H7 (cell line): ENCODE results near the gene DMBT1. TPM values are rescaled to one million over a fixed set of nuclear protein-coding genes. Genes with fewer than 3 reads are reported as not detected.

Experiments used
- DNase-seq: peaks from one replicate; pipeline ENCODE4 v3.0.0; 2012
- H3K27me3 ChIP-seq: 2 replicates; pipeline ENCODE4 v1.6.0; 2011; ENCODE audit warnings: mild to moderate bottlenecking, low read length; ENCODE audit not compliant: control insufficient read depth, insufficient read depth
- H3K36me3 ChIP-seq: replicated peaks from 2 replicates; pipeline ENCODE4 v1.5.1; 2011; ENCODE audit warnings: low read length; ENCODE audit not compliant: control insufficient read depth, insufficient read depth
- H3K4me3 ChIP-seq: 2 replicates; pipeline ENCODE4 v1.5.1; 2011; ENCODE audit warnings: low read depth, mild to moderate bottlenecking, control low read depth, low read length, moderate library complexity; ENCODE audit not compliant: insufficient read depth
- total RNA-seq: library from RNA; depleted of rRNA; stranded (reverse); fragments of >200 nt; shearing (Covaris generic); gene quantifications from 2 replicates; pipeline ENCODE4 v1.2.3, GENCODE V29; 2014; rRNA removed

The DMBT1 gene
- total RNA-seq, 1 experiment from 2014 or later, result 0.10 TPM

DNA sequence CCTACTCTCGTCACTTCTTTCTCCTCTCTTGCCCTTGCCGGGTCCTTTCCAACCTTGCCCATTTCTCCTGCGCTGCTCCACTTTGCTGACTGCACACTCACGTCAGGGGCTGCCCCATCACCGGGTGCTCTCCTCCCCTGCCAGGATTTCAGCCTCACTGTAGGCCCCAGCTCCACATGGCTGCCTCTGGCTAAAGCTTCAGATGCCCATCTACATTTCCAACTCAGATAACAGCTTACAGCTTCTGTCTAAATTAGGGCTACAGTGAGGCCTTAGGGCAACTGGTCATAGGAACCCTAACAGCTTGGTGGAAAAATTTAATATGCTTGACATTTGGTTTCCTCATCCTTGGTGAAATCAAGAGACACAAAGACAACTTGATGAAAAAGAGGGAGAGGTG, 113.2 kb downstream of the DMBT1 start:
- Histone ChIP-seq H3K4me3 (no peak overlapping the region), H3K27me3 (no peaks in the 10 kb centered on the region; the same call in 1 of the 2 replicates), H3K36me3 (no peaks in the 10 kb centered on the region)
- no peak for DNase-seq

DNA sequence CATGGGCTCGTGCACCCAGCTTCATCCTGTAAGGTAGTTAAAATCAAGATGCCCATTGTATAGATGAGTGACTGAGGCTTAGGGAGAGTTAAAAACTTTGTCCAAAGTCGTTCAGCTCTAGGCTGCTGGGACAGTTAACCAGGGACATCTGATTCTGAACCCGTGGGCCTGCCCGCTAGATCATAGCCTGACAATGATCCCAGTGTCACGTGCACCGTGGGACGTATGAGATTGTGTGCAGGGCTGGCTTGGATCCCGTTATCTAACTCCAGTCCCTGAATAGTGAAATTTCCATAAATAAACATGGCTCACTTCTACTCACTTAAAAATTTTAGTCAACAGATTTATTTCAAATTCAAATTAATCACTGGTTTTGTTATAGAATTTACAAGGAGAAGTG, 114.2 kb downstream of the DMBT1 start:
- no peak for DNase-seq
- H3K36me3 ChIP-seq, result no peaks in the 10 kb centered on the region
- no peaks in the 10 kb centered on the region; the same call in 1 of the 2 replicates for H3K27me3 ChIP-seq
- no peak overlapping the region for H3K4me3 ChIP-seq

DNA sequence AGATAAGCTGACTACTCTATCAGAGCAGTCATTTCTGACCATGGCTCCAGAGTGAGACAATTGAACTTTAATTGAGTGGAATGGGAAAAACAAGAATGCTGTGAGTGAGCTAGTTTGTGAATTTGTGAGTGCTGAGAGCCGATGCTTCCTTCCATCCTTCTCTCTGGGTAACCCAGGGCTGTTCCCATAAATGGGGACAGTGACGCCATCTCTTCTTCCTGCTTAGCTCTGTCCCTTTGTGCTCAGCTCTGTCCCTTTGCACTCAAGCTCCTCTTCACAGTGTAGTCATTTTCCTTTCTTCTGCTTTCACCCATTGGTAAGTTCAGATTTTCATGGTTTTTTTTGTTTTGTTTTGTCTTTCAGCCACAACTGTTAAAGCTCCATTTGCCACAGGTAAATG, 114.7 kb downstream of the DMBT1 start:
- Histone ChIP-seq H3K27me3 (no peaks in the 10 kb centered on the region; the same call in 1 of the 2 replicates), H3K4me3 (no peak overlapping the region), H3K36me3 (no peaks in the 10 kb centered on the region)
- DNase-seq, result no peak

DNA sequence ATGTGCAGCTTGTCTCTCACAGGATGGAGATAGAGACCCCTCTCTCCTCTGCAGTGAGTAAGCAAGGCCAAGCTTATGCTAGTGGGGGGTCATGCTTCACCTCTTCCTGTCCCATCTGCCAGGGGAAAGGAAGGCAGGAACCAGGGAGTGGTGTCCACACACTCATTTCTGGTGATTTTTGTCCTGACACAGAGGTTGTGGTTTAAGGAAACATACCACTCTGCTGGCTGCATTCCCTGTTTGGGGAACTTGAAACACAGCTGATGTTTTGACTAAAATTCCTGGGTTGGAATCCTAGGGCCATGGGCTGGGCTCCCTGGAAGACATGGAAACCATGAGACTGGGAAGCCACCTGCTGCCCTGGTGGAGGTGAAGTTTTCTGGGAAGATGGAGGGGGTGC, 117.7 kb downstream of the DMBT1 start:
- DNase-seq, result no peak

DNA sequence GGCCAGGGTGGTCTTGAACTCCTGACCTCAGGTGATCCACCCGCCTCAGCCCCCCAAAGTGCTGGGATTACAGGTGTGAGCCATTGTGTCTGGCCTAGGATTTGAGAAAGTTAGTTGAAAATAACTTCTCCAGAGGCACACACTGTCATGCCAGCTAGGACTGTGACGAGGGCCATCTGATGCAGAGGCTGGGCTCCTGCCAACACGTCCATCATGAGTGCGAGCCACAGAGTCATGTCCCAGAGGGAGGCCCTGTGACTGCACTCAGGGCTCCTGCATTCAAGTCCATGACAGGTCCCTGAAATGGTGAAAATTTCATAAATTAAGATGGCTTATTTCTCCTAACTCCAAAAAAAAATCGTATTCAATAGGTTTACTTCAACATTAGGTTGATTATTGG, 122.0 kb downstream of the DMBT1 start:
- H3K27me3 ChIP-seq, result no peaks in the 10 kb centered on the region
- DNase-seq, result no peak

More for the DNA sequence above, 117.7 kb downstream of the DMBT1 start:
- Histone ChIP-seq H3K27me3 (no peaks in the 10 kb centered on the region), H3K36me3 (no peaks in the 10 kb centered on the region), H3K4me3 (no peak overlapping the region)

DNA sequence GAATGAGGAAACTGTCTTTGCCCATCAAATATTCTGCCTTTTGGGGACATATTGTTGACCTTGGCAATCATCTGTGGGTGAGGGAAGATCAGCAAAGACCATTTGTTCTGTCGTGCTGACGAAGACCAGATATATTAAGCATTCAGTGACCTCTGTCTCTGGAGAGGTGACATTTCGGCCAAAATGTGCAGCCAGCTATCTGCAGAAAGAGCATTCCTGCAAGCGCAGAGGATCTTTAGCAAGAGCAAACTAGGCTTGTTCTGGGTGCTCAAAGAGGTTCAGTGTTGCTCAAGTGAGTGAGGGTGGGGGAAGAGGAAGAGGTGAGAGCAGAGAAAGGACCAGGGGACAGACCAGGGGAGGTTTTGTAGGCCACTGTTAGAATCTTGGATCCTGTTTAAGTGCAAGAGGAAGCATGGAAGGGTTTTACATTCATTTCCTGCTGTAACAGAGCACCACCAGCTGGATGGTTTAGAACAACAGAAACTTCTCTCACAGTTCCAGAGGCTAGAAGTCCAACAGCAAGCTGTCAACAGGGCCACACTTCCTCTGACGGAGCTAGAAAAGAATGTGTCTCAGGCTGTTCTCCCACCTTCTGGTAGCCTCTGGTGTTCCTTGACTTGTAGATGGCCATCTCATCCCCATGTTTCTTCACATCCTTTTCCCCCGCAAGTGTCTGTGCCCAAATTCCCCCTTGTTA, 127.9 kb downstream of the DMBT1 start:
- Histone ChIP-seq H3K27me3 (no peaks in the 10 kb centered on the region; the same call in 1 of the 2 replicates), H3K36me3 (no peaks in the 10 kb centered on the region), H3K4me3 (no peak overlapping the region)
- DNase-seq, result peak; percentile 38

More for the DNA sequence above, 122.0 kb downstream of the DMBT1 start:
- Histone ChIP-seq H3K36me3 (no peaks in the 10 kb centered on the region), H3K4me3 (no peak overlapping the region)

DNA sequence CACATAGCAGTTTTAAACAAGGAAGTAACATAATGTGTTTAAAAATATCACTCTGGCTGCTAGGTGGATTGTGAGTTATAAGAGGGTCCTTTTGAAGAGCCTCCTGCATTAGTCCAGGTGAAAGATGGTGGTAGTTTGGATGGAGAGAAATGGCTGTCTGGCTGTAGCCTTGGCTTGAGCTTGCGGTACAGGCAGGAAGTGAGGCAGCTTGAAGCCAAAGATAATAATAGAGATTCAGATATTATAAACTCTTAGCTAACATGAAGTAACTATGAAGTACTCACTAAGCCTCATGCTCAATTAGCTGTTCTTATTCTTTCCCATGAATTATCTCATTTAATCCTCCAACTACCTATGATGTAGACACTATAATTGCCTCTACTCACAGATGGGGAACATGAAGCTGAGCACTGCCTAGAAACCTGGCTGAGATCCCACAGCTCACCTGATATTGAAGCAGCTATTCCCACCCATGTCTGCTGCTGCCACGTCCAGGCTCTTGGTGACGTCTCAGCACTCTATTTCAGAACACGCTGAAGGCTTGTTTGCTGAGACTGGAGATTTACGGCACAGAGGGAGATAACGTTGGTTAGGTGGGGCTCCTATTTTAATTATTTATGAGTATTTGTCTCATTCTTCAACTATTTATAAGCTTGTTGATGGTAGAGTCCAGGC, 128.7 kb downstream of the DMBT1 start:
- Histone ChIP-seq H3K4me3 (no peak overlapping the region), H3K27me3 (no peaks in the 10 kb centered on the region; the same call in 1 of the 2 replicates), H3K36me3 (no peaks in the 10 kb centered on the region)
- no peak for DNase-seq

DNA sequence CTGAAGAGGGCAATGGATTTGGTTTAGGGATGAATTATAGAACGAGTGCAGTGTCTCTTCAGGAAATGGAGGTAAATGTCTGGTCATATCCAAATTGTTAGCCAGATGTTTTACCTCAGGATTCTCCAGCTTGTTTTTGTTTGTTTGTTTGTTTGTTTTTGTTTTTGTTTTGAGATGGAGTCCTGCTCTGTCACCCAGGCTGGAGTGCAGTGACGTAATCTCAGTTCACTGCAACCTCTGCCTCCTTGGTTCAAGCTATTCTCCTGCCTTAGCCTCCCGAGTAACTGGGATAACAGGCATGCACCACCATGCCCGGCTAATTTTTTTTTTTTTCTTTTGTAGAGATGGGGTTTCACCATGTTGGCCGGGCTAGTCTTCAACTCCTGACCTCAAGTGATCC, 132.2 kb downstream of the DMBT1 start:
- Histone ChIP-seq H3K27me3 (no peaks in the 10 kb centered on the region; the same call in 1 of the 2 replicates), H3K36me3 (no peaks in the 10 kb centered on the region), H3K4me3 (no peak overlapping the region)
- no peak for DNase-seq

Other genes starting within 250 kb of the DMBT1 start
- 28.5 and 38.2 TPM in 2 replicates for gene PLEKHA1, start 186.0 kb upstream of the DMBT1 start, total RNA-seq
- not detected in 2 replicates for gene ARMS2, start 106.1 kb upstream of the DMBT1 start, total RNA-seq
- gene HTRA1, start 99.2 kb upstream of the DMBT1 start, total RNA-seq, result 11.5 and 14.5 TPM in 2 replicates
- not detected in 2 replicates for gene C10orf120, start 139.1 kb downstream of the DMBT1 start, total RNA-seq